Stimulated activated CD8-positive, alpha-beta memory T cell treated with anti-CD3 and anti-CD28 coated beads, Interleukin-7, amount 100 ng/mL, for 48 hours (primary cell): ENCODE measurements around the gene SPINT4.
"Not testable (repeated sequence)": the region's sequence is repeated elsewhere in the genome, so short reads cannot be mapped to it uniquely, and the experiment has no call there.

Source experiments
- DNase-seq, 2 donors: peaks; one replicate each; pipeline ENCODE4 v3.0.0-alpha.2; 2020; ENCODE audit warnings: low read depth in 1 of 2; ENCODE audit errors: extremely low read depth in 1 of 2

Gene SPINT4

GRCh38 chr20:45764618-45765282, 42.6 kb downstream of the SPINT4 start:
- DNase-seq = not testable (repeated sequence)

GRCh38 chr20:45765307-45765875, 43.2 kb downstream of the SPINT4 start:
- DNase-seq = no peak

- DNase-seq = no peak
These were observed 43.8 kb downstream of the SPINT4 start for GRCh38 chr20:45765980-45766379.

- no peak for DNase-seq
These were observed 46.3 kb downstream of the SPINT4 start for GRCh38 chr20:45768479-45768878.

GRCh38 chr20:45771182-45771759, 49.1 kb downstream of the SPINT4 start:
- DNase-seq = peak; percentile 41 to 44

- DNase-seq = no peak
These were observed 50.5 kb downstream of the SPINT4 start for GRCh38 chr20:45772693-45773092.

GRCh38 chr20:45774945-45775344, 52.8 kb downstream of the SPINT4 start:
- no peak for DNase-seq

GRCh38 chr20:45775411-45775810, 53.3 kb downstream of the SPINT4 start:
- no peak for DNase-seq
